Measurements from ENCODE around the gene CNTN4. TPM values are rescaled to one million over a fixed set of nuclear protein-coding genes. Genes with fewer than 3 reads are reported as not detected.

The CNTN4 gene
- total RNA-seq, 1 donor from 2014 or later: 3.2 TPM

DNA sequence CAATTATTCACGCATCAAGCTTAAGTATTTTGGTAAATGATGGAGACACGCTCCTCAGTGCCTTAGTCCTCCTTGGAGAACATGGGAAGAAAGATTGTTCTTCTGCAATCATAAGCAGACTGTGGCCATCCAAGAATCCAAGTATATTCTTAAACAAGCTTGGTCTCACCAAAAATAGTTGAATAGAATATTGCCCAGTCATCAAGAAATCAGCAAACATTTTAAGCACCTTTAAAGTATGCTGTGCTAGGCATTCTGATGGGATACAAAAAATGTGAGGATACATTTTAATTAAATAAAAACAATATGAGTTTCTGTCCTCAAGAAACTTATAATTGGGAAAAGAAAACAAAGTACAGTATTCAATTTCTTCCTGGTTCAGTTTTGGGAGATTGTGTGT lies 445.5 kb downstream of the CNTN4 start:
- DNase-seq (no peak), ATAC-seq (no peak)
- intact Hi-C loops (cut with micrococcal nuclease): no loop called here

DNA sequence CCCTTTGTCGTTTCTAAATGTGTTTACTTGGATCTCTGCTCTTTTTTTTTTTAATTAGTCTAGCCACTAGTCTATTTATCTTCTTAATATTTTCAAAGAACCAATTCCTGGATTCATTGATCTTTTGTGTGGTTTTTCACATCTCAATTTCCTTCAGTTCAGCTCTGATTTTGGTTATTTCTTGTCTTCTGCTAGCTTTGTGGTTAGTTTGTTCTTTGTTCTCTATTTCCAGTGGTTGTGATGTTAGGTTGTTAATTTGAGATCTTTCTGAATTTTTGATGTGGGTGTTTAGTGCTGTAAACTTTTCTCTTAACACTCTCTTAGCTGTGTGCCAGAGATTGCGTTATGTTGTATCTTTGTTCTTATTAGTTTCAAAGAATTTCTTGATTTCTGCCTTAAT lies 446.1 kb downstream of the CNTN4 start:
- DNase-seq (no peak), ATAC-seq (no peak)
- intact Hi-C loops (cut with micrococcal nuclease): no loop called here

DNA sequence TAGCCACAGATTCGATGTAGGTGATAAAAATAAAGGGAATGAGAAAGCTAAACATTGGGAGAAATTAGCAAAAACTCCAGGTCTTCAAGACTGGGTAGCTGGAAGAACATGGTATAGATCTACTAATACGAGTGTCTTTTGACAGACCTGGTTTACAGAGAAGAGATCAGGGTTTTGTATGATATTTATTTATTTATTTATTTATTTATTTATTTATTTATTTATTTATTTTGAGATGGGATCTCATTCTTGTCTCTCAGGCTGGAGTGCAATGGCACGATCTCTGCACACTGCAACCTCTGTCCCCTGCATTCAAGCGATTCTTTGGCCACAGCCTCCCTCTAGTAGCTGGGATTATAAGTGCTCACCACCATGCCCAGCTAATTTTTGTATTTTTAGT lies 448.4 kb downstream of the CNTN4 start:
- no peak for DNase-seq
- intact Hi-C loops (cut with micrococcal nuclease): no loop called here
- ATAC-seq: no peak

DNA sequence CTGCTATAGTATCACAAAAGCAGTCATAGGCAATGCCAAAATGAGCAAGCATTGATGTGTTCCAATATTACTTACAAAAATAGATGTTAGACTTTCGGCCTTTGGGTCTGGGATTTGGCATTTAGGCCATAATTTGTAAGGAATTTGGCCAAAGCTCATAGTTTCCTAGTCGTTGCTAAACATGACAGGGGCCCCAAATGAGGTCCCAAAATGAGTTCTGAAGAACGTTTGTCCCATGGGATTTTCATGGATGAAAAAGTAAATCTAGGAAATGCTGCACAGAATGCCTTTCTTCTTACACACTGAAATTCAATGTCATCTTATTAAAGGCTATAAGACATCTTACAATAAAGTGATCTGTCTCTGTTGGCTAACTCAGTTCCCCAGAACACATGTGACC lies 456.0 kb downstream of the CNTN4 start:
- no peak for ATAC-seq

DNA sequence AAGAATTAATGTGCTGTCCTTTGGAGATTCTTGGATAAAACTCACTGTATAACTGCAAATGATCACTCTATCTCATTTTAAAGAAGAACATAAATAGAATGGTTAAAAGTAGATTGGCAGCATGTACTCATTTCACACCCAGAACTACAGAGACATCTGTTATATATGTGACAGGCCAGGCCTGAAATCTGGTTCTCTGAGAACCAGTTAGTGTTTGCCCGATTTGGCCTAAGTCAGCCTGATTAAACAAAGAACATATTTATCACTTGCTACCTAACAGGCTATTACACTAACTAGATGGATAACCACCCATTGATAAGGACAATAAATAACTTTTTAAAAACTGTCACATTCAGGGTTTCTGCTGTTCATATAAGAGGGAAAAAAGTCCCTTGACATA lies 460.1 kb downstream of the CNTN4 start:
- intact Hi-C loops (cut with micrococcal nuclease): no loop called here

More for the DNA sequence above, 456.0 kb downstream of the CNTN4 start:
- intact Hi-C loops (cut with micrococcal nuclease): no loop called here
- DNase-seq: no peak

DNA sequence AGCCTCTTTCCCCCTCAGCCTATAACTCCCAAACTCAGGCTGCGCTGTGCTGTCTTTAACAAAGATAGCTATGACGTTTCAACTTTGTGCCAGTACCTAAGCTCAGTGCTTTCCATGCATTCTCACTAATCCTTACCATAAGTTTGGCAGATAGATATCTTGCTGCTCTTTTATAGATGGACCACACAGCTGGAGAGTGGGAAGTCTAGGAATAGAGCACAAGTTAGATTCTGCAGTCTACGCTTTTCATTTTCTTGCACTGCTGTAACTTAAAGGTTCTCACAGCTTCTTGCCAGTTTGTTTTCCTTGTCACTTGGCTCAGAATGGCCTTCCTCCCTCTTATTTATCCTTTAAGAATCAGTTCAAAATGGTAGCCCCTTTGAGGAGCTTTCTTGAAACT lies 468.8 kb downstream of the CNTN4 start:
- intact Hi-C loops (cut with micrococcal nuclease): no loop called here
- no peak for ATAC-seq

More for the DNA sequence above, 460.1 kb downstream of the CNTN4 start:
- DNase-seq (no peak), ATAC-seq (no peak)

DNA sequence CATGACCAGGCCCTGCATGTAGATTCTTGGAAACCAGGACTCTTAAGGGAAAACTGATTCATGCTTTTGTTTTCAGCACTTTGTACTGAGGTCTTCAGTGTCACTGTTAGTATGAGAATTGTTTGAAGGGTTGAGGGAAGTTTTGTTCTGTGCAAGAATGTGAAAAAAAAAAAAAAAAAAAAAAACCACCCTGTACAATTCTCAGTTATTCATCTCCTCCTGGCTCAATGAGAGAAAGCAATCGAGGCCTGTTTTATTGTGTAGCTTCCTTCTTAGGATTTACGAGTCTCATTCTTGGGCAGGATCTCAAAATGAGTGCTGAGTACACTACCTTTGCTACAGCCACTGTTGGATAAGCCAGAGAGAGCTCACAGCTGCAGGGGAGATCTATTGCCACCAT lies 469.5 kb downstream of the CNTN4 start:
- ATAC-seq: no peak
- no peak for DNase-seq
- intact Hi-C loops (cut with micrococcal nuclease): no loop called here

More for the DNA sequence above, 468.8 kb downstream of the CNTN4 start:
- no peak for DNase-seq

DNA sequence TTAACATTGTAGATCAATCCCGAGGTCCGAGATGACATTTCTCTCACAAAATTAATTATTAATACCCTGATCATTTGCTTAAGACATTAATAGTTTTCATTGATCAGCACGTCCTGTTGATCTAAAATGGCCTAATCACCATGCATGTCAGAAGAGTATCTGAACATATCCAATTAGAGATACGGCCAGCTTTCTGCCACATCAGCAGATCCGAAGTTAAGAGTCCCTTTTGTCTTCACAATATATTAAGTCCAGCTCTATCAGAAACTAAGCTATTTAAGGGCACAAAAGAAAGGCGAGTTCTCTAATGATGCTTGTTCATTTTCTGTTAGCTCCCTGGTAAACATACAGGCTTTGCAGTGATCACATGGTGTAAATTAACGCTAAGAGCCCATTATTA lies 470.3 kb downstream of the CNTN4 start:
- intact Hi-C loops (cut with micrococcal nuclease): no loop called here
- DNase-seq: no peak
- no peak for ATAC-seq

DNA sequence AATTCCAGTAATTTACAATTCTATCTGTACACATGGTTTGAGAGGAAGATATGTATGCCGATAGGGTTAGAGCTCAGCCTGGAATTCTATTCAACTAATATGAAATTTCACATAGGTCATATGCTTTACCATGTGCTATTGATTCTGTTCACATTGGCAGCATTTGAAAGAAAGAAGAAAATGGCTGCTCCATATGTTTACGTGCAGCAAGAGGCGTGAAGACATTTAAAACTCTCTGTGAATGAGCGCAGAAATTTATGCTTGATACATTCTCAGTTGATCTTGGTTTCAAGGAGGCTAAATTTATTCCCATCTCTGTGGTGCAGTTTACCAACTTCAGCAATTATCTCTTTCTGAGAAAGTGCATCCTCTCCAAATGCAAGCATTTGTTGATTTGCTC lies 478.9 kb downstream of the CNTN4 start:
- ATAC-seq (no peak), DNase-seq (no peak)
- intact Hi-C loops (cut with micrococcal nuclease): no loop called here

DNA sequence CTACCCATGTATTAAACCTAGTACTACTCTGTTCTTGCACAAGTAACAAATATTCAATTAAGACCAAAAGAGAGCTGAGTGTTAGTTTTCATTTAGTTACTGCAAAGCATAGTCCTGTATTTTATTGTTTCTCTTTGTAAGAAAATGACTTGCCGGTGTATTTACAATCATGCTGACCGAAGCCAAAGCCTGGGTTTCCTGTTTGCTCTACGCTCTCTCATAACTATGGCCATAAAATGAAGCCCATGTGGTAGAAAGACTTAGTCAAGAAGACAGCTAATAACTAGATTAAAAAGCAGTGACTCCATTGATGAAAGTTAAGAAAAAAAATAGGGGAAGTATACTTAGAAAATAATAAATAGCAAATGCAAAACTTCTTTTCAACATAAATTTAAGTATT lies 479.9 kb downstream of the CNTN4 start:
- intact Hi-C loops (cut with micrococcal nuclease): no loop called here
- ATAC-seq: no peak
- no peak for DNase-seq

DNA sequence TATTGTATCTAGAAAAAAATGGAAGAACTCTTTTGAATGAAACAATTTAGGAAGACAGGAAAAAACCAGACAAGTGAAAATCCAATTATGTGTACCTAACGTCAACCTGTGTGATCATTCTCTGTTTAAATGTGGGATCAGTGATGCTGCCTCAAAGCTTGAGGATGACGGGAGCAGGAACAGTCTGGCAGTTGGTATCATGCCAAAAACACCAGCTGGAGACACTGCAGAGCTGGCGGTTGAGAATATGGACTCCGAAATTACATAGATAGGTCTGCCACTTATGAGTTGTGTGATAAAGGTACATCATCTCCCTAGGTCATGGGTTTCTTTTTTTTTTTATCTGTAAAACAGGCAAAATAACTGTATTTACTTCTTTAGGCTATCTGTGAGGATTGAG lies 480.5 kb downstream of the CNTN4 start:
- intact Hi-C loops (cut with micrococcal nuclease): no loop called here
- ATAC-seq: no peak
- no peak for DNase-seq

DNA sequence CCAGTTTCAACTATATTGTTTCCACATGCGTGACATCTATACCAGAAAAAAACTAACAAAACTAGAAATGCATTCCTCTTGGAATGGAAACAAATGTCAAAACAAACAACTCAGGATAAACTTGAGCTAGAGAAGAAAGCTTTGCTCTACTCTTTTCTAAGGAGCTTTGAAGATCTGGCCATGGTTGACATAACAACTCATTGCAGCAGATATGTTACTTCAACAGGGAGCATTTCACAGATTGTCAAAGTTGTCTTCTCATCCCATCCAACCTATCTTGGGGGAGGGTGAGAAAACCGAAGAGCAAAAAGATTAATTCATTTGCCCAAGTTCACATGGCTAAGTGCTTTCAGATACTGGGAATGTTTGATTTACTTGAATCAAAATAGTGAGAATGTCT lies 484.4 kb downstream of the CNTN4 start:
- intact Hi-C loops (cut with micrococcal nuclease): no loop called here
- ATAC-seq: no peak
- DNase-seq: no peak

DNA sequence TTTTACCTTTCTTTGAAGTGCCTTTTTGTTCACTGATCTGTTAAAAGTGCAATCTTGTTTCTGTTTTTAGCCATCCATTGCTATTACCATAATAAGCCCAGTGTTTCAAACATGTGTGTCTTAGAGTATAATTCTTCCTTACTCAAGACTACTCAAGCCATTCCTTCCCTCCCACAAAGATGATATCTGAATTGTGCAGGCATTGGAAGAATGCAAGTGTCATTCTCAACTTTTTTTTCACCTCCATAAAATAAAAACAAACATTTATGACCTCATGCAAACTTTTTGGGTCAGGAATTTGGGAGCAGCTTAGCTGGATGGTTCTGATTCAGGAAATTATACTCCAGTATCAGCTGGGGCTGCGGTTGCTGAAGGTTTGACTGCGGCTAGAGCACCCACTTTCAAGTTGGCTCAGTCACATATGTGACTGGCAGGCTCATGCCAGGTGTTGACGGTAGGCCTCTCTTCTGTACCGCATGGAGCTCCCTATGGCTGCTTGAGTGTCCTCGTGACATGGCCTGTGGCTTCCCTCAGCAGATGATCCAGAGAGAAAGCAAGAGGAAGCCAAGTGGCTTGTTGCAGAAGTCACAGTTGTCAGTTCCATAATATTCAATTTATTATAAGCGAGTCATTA lies 490.8 kb downstream of the CNTN4 start:
- no peak for DNase-seq
- intact Hi-C loops (cut with micrococcal nuclease): no loop called here
- no peak for ATAC-seq

DNA sequence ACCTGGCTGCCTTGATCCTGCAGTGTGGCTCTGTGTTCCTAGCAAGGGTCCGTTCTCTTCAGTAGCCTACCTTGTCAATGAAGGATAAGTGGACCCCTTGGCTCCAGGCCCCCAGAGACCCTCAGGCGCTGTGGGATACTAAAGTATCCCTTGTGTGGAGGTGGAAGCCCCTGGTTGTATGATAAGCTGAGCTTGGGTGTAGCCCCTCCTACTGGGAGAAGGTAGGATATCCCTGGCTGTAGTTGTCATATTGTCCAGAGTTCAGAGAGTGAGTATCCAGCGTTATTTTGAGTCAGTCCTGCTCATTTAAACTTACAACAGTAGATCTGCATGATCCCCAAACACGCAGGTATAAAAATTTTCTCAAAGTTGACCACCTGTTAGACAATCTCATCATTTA lies 496.8 kb downstream of the CNTN4 start:
- no peak for DNase-seq
- ATAC-seq: no peak
- intact Hi-C loops (cut with micrococcal nuclease): no loop called here

DNA sequence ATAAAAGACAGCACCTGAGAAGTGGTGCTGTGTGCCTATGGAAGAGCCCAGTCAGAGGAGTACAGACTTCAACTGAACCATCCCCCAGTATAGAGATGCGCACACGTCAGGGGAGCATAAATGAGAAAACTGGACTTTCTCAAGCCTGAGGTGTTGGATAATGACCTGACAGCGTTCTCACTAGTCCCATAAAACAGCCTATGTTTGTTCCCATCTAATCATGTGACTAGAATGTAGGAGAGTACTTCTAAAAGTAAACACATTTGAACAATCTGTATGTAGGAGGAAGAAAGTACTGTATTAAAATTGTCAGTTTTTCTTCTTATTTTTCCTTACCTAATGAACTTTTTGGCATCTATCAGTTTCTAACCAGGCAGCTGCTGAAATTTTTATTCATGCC lies 498.9 kb downstream of the CNTN4 start:
- ATAC-seq: no peak
- DNase-seq: no peak
- intact Hi-C loops (cut with micrococcal nuclease): no loop called here

DNA sequence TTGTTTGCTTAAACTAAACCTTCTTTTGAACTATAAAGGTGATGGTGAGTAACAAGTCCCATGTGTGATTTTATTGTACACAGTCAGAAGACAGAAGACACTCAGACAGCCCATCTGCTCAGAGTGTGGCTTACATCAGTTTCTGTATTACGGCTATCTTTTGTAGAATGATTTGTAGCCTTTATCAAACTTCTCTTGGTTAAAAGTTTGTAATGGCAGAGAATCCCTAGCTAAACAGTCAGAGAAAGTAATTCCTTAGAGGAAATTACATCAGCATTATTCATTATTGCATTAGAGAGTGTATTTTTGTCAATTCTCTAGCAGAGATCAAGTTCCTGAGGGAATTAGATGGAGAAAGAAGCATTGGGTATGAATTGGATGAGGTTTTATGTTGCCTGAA lies 500.8 kb downstream of the CNTN4 start:
- DNase-seq (no peak), ATAC-seq (no peak)
- intact Hi-C loops (cut with micrococcal nuclease): no loop called here

DNA sequence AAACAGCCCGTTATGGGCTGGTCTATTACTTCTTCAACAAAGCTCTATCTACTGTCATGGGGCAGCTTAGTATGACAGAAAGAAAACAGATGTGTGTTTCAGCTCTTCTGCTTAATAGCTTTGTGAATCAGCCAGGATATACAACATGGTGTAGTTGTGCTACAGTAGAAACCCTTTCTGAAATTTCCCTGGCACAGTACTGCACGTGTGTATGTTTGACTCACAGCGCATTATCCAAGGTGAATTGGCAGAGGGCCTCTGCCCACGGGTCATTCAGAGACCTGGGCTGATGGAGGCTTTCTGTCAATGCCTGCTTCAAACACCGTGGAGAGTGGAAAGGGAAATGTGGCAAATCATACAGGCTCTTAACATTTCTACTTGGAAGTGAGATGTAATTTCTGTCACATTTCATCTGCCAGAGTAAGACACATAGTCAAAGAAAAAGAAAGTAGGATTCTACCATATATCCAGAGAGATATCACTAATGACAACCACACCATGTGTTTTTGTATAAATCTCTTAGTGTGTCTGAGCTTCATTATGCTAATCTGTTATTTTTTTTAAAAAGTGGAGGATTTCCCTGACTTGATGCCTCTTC lies 505.1 kb downstream of the CNTN4 start:
- intact Hi-C loops (cut with micrococcal nuclease): no loop called here
- DNase-seq (no peak), ATAC-seq (peak; percentile 40)

DNA sequence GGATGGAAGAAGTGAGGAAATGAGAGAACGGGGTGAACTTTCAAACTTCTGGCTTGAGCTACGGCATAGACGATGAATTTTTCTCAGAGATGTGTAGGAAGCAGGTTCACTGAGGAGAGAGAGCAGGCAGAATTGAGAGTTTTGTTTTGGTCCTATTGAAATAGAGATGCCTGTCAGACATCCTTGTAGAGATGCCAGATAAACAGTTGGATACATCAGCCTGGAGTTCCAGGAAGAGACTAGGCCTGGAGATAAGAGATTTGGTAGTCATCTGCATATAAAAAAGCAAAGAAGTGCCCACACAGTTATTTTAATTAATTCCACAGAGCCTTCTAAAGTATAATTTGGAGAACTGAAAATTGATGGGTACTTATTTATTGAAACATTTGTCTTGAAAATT lies 515.9 kb downstream of the CNTN4 start:
- intact Hi-C loops (cut with micrococcal nuclease): no loop called here
- ATAC-seq: no peak
- DNase-seq: no peak

DNA sequence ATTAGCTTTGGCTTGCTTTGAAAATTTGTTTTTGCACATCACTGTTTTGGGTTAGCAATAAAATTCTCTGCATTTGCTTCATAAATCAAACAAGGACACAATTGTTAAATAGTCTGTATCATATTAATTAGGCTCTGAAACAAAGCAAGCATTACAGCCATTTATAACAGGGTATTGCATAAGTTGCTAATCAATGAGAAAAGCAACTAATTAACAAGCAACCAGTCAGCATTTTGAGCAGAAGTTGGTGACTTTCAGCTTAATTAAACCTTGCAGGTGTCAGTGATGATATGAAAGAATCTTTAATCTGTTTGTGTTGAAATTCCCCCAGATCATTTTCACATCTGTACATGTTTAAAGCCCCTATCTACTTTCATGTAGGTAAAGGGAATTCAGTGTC lies 516.4 kb downstream of the CNTN4 start:
- intact Hi-C loops (cut with micrococcal nuclease): no loop called here
- no peak for ATAC-seq
- no peak for DNase-seq

DNA sequence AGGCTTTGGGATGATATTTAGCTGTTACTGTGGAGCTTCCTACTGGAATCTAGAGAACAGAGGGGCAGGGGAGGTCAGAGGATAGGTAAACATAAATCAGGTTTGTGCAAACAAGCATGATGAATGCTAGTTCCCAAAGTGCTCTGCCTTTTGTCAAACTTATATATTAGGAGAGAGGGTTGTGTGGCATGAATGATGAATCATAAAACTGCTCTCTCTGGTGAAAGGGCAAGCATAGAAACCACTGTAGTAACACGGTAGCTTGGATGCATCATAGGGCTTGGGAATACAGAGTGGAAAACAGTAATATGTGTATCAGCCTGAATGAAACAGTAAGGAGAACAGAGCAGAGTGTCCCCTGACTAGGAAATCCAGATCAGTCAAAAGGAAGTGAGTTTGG lies 524.8 kb downstream of the CNTN4 start:
- intact Hi-C loops (cut with micrococcal nuclease): no loop called here
- DNase-seq (no peak), ATAC-seq (no peak)

DNA sequence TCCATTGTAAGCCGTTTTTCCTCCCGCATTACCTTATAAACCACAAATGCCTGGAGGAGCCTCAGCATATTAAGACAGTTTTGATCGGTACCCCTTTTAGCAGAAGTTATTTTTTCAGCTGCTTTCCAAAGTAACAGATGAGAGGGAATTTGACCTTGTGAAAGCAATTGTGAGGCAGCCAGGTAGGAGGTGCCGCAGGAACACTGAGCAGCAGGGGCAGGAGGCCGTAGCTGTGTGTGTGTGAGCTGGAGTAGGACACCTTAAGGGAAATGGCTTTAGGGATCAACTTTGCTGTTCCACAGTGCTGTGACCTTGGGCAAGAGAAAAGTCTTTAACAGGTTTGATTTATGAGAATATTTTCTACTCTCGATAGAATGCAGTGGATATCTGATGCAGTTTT lies 529.5 kb downstream of the CNTN4 start:
- intact Hi-C loops (cut with micrococcal nuclease): no loop called here

DNA sequence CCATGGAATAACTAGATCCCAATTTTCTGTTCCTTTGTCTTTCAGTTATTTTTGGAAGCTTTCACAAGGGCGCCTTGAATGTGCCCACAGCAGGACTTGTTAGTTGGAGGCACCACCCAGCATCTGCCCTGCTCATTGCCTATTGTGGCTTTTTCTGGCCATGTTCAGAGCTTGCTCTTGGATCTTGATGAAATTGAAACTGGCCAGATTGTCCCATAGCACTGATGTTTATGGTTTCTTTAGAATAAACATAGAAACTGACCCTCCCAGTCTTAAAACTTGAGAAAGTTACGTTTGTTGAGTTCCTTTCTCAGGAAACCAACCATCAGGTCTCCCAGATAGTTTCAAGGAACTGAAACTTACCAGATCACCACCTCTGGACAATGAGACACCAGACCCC lies 536.8 kb downstream of the CNTN4 start:
- intact Hi-C loops (cut with micrococcal nuclease): no loop called here
- no peak for DNase-seq
- no peak for ATAC-seq

More for the DNA sequence above, 529.5 kb downstream of the CNTN4 start:
- DNase-seq: no peak
- ATAC-seq: no peak
